WTC11 (cell line): ENCODE data around the gene OSBP2. TPM values are rescaled to one million over a fixed set of nuclear protein-coding genes. Genes with fewer than 3 reads are reported as not detected.

Source experiments
- ATAC-seq: fragments of 200-7000 bp; cut with Tn5 transposase; 2 replicates; pipeline ENCODE4 v1.10.0; 2021; ENCODE audit warnings: mild to moderate bottlenecking, moderate library complexity
- CTCF ChIA-PET: fragments of 300-600 bp; sonication (Branson Sonifier 250); formaldehyde crosslinking; loops from one replicate; lab custom pipeline; 2021; ENCODE audit warnings: antibody characterized with exemption; lab: Charles Lee
- POLR2A ChIA-PET: fragments of 350-600 bp; sonication (Branson Sonifier 250); formaldehyde crosslinking; loops from one replicate; lab custom pipeline; 2021; ENCODE audit warnings: antibody characterized with exemption; lab: Charles Lee
- DNase-seq: peaks from one replicate; pipeline ENCODE4 v3.0.0; 2021; ENCODE audit warnings: low spot score
- H3K27ac Mint-ChIP-seq: 2 replicates; pipeline ENCODE4 v1.8.0; 2021; ENCODE audit warnings: mixed read lengths
- H3K27me3 Mint-ChIP-seq: 2 replicates; pipeline ENCODE4 v1.8.0; 2021; ENCODE audit warnings: low read depth, mild to moderate bottlenecking, moderate library complexity, mixed read lengths
- H3K36me3 Mint-ChIP-seq: 2 replicates; pipeline ENCODE4 v1.8.0; 2021; ENCODE audit warnings: mixed read lengths
- H3K4me1 Mint-ChIP-seq: 2 replicates; pipeline ENCODE4 v1.8.0; 2022; ENCODE audit warnings: mixed read lengths
- H3K4me3 Mint-ChIP-seq: 2 replicates; pipeline ENCODE4 v1.8.0; 2021; ENCODE audit warnings: mild to moderate bottlenecking, moderate library complexity, mixed read lengths
- H3K9me3 Mint-ChIP-seq: 2 replicates; pipeline ENCODE4 v1.8.0; 2021; ENCODE audit warnings: mixed read lengths
- CBFB ChIP-seq: sonication (generic); formaldehyde crosslinking; IDR thresholded peaks from 2 replicates; pipeline ENCODE4 v1.8.1; 2022; ENCODE audit warnings: mild to moderate bottlenecking, low read depth, missing genetic modification reagents
- EMX1 ChIP-seq: fragments of 250-450 bp; sonication (Bioruptor Pico); IDR thresholded peaks from 2 replicates; pipeline ENCODE4 v1.8.0; 2021; ENCODE audit warnings: mild to moderate bottlenecking
- FOXP1 ChIP-seq: sonication (generic); formaldehyde crosslinking; IDR thresholded peaks from 2 replicates; pipeline ENCODE4 v1.8.0; 2022; ENCODE audit warnings: missing genetic modification reagents, mild to moderate bottlenecking, moderate library complexity, borderline replicate concordance
- GRHL2 ChIP-seq: fragments of 250-450 bp; sonication (Bioruptor Pico); IDR thresholded peaks from 2 replicates; pipeline ENCODE4 v1.8.0; 2022; ENCODE audit warnings: mild to moderate bottlenecking, moderate library complexity; ENCODE audit not compliant: insufficient replicate concordance, severe bottlenecking
- SOX15 ChIP-seq: fragments of 250-450 bp; sonication (Bioruptor Pico); IDR thresholded peaks from 2 replicates; pipeline ENCODE4 v1.9.0; 2021; ENCODE audit warnings: mild to moderate bottlenecking
- TCF7 ChIP-seq: sonication (generic); formaldehyde crosslinking; IDR thresholded peaks from 2 replicates; pipeline ENCODE4 v1.8.0; 2022; ENCODE audit warnings: mild to moderate bottlenecking, low read depth, missing genetic modification reagents, moderate library complexity
- ZNF138 ChIP-seq: sonication (generic); formaldehyde crosslinking; conservative IDR thresholded peaks from 2 replicates; pipeline ENCODE4 v1.8.1; 2022; ENCODE audit warnings: mild to moderate bottlenecking, moderate library complexity, missing genetic modification reagents
- ZNF232 ChIP-seq: sonication (generic); formaldehyde crosslinking; IDR thresholded peaks from 2 replicates; pipeline ENCODE4 v1.8.0; 2022; ENCODE audit warnings: mild to moderate bottlenecking, missing genetic modification reagents
- ZNF263 ChIP-seq: sonication (generic); formaldehyde crosslinking; IDR thresholded peaks from 2 replicates; pipeline ENCODE4 v1.8.1; 2022; ENCODE audit warnings: low read depth, mild to moderate bottlenecking, moderate library complexity, missing genetic modification reagents
- ZNF396 ChIP-seq: fragments of 250-450 bp; sonication (Bioruptor Pico); IDR thresholded peaks from 2 replicates; pipeline ENCODE4 v1.8.0; 2021; ENCODE audit warnings: mild to moderate bottlenecking, moderate library complexity, borderline replicate concordance
- total RNA-seq: library from RNA; stranded (reverse); gene quantifications from 3 replicates; pipeline ENCODE4 v1.2.3, GENCODE V29; 2021
- TF ChIP-seq, protein P1 (sequence below): sonication (generic); formaldehyde crosslinking; IDR thresholded peaks from 2 replicates; pipeline ENCODE4 v1.8.1; 2022; ENCODE audit warnings: low read depth, missing genetic modification reagents, borderline replicate concordance
- TF ChIP-seq, protein P2 (sequence below): sonication (generic); formaldehyde crosslinking; IDR thresholded peaks from 2 replicates; pipeline ENCODE4 v1.8.1; 2023; ENCODE audit warnings: mild to moderate bottlenecking, moderate library complexity, missing genetic modification reagents
- TF ChIP-seq, protein P3 (sequence below): fragments of 250-450 bp; sonication (Bioruptor Pico); conservative IDR thresholded peaks from 2 replicates; pipeline ENCODE4 v1.9.0; 2021; ENCODE audit warnings: mild to moderate bottlenecking
- TF ChIP-seq, protein P4 (sequence below): fragments of 250-450 bp; sonication (Bioruptor Pico); IDR thresholded peaks from 2 replicates; pipeline ENCODE4 v1.9.0; 2021; ENCODE audit warnings: mild to moderate bottlenecking
- TF ChIP-seq, protein P5 (sequence below): sonication (generic); formaldehyde crosslinking; IDR thresholded peaks from 2 replicates; pipeline ENCODE4 v1.8.1; 2023; ENCODE audit warnings: mild to moderate bottlenecking, missing genetic modification reagents

Gene OSBP2
- total RNA-seq, 1 experiment from 2014 or later = 4.1 TPM

DNA sequence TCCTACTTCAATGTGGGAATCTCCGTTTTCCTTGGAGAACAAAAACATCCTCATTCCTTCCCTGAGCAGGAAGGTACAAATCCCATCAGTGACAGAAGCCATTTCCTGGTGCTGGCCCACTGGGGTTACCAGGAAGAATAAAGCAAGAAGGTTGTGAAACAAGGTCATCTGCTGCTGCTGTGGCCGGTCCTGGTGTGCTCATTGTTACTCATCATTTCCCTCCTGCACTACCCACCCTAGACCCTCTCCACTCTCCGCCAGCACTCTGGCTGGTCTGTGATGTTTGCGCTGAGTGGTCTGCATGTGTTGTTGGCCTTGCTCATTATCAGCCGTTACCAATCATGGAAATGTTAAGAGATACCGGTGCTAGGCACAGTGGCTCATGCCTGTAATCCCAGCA, 37.0 kb downstream of the OSBP2 start:
- H3K27me3 Mint-ChIP-seq = no peaks in the 10 kb centered on the region; the same call in 1 of the 2 replicates
- POLR2A ChIA-PET = interaction anchor here (0.6 kb wide), 1 partner anchor 47 kb away, joined by 4 read pairs; no protein-coding TSS in a partner anchor
- H3K36me3 Mint-ChIP-seq = no peaks in the 10 kb centered on the region
- CTCF ChIA-PET = interaction anchor here (0.6 to 2.3 kb wide), 4 partner anchors 10 to 97 kb away, joined by 3 to 11 read pairs (median 4); partner anchors contain the start of genes DUSP18 and SLC35E4
- ATAC-seq (no peak), DNase-seq (no peak)
- peaks cover 2% of the 10 kb centered on the region; the same call in 1 of the 2 replicates for H3K4me1 Mint-ChIP-seq
- no peak overlapping the region for H3K4me3 Mint-ChIP-seq
- H3K9me3 Mint-ChIP-seq = peaks cover 6% of the 10 kb centered on the region
- TF ChIP-seq, protein P1, sequence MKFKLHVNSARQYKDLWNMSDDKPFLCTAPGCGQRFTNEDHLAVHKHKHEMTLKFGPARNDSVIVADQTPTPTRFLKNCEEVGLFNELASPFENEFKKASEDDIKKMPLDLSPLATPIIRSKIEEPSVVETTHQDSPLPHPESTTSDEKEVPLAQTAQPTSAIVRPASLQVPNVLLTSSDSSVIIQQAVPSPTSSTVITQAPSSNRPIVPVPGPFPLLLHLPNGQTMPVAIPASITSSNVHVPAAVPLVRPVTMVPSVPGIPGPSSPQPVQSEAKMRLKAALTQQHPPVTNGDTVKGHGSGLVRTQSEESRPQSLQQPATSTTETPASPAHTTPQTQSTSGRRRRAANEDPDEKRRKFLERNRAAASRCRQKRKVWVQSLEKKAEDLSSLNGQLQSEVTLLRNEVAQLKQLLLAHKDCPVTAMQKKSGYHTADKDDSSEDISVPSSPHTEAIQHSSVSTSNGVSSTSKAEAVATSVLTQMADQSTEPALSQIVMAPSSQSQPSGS (CRISPR knock-in tag) = no peak
- TF ChIP-seq ZNF396 (CRISPR knock-in tag) = no peak
- TF ChIP-seq EMX1 (CRISPR knock-in tag) = no peak
- TF ChIP-seq ZNF263 (CRISPR knock-in tag) = no peak
- TF ChIP-seq CBFB (CRISPR knock-in tag) = no peak
- TF ChIP-seq, protein P2, sequence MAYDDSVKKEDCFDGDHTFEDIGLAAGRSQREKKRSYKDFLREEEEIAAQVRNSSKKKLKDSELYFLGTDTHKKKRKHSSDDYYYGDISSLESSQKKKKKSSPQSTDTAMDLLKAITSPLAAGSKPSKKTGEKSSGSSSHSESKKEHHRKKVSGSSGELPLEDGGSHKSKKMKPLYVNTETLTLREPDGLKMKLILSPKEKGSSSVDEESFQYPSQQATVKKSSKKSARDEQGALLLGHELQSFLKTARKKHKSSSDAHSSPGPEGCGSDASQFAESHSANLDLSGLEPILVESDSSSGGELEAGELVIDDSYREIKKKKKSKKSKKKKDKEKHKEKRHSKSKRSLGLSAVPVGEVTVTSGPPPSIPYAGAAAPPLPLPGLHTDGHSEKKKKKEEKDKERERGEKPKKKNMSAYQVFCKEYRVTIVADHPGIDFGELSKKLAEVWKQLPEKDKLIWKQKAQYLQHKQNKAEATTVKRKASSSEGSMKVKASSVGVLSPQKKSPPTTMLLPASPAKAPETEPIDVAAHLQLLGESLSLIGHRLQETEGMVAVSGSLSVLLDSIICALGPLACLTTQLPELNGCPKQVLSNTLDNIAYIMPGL (CRISPR knock-in tag) = no peak
- TF ChIP-seq ZNF138 (CRISPR knock-in tag) = no peak
- no peak overlapping the region for H3K27ac Mint-ChIP-seq

DNA sequence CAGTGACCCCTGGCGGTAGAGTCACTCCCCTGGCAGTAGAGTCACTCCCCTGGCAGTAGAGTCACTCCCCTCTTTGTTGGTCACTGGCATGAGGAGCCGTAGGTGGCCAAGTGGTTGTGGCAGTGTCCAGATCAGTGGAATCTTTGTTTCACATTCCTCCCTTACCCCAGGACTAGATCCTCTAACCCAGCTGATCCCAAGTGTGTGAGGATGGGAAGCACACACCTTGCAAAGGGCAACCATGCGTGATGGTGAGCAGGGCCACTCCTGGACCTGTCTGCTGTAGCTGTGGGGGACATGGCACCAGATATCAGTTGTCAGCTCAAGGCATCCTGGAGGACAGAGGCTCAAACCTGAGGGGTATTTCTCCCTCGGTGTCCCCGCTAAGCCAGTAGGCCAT, 37.8 kb downstream of the OSBP2 start:
- no peak overlapping the region for H3K4me3 Mint-ChIP-seq

DNA sequence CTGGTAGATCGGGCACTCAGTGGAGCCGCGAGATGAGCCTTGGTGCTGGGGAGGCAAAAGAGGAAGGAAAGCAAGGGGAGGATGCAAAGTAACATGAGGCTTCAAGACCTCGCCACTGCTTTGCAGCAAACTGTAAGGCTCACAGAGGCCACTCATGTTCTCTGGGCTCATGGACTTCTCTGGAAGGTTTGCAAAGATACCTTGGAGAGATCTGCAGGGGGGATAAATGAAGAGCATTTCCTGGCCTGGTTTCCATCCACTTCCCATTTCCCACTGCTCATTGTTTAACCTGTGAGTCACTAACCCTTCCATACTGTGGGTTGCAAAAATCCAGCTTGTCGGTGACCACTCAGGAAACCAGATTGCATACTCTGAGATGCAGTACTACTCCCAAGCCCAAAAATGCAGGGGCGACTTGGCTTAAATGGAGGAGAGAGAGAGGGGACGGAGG, 38.5 kb downstream of the OSBP2 start:
- H3K4me3 Mint-ChIP-seq = no peak overlapping the region
- H3K4me1 Mint-ChIP-seq = peaks cover 6% of the 10 kb centered on the region
- POLR2A ChIA-PET = no interaction called here
- H3K36me3 Mint-ChIP-seq = no peaks in the 10 kb centered on the region
- ATAC-seq (no peak), DNase-seq (no peak)
- no peak overlapping the region for H3K27ac Mint-ChIP-seq
- peaks cover 8% of the 10 kb centered on the region for H3K9me3 Mint-ChIP-seq
- no peaks in the 10 kb centered on the region; the same call in 1 of the 2 replicates for H3K27me3 Mint-ChIP-seq
- CTCF ChIA-PET = interaction anchor here (1.3 to 1.5 kb wide), 3 partner anchors 9 to 126 kb away, joined by 4 to 6 read pairs (median 4); partner anchors contain the start of gene TCN2
- TF ChIP-seq, protein P2 (CRISPR knock-in tag) = no peak
- TF ChIP-seq FOXP1 (CRISPR knock-in tag) (no peak), GRHL2 (CRISPR knock-in tag) (no peak), ZNF232 (CRISPR knock-in tag) (no peak), TCF7 (no peak), SOX15 (CRISPR knock-in tag) (no peak)
- TF ChIP-seq, protein P3, sequence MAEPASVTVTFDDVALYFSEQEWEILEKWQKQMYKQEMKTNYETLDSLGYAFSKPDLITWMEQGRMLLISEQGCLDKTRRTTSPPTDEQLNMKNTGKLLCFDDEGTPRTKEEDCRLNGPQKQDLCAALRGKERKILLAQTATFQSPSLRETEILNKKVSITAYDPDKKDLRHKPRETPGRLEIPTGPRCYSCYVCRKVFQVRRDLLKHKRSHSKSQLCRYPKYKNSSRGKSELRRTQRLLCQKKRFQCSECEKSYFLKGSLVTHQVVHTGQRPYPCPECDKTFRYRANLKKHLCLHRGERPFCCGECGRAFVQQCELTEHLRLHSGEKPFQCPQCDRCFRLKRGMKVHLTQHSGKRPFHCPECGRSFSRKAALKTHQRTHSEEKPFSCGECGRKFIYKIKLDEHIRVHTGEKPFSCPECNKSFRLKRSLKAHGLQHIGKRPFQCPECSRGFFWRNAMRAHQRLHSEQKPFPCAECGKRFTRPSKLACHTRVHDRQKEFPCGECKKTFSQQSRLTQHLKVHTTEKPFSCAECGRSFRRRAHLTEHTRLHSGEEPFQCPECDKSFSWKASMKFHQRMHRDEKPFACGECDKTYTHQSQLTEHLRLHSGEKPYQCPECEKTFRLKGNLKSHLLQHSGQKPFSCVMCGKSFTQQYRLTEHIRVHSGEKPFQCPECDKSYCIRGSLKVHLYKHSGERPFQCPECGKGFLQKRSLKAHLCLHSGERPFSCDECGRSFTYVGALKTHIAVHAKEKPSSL (CRISPR knock-in tag) = no peak
- TF ChIP-seq, protein P4, sequence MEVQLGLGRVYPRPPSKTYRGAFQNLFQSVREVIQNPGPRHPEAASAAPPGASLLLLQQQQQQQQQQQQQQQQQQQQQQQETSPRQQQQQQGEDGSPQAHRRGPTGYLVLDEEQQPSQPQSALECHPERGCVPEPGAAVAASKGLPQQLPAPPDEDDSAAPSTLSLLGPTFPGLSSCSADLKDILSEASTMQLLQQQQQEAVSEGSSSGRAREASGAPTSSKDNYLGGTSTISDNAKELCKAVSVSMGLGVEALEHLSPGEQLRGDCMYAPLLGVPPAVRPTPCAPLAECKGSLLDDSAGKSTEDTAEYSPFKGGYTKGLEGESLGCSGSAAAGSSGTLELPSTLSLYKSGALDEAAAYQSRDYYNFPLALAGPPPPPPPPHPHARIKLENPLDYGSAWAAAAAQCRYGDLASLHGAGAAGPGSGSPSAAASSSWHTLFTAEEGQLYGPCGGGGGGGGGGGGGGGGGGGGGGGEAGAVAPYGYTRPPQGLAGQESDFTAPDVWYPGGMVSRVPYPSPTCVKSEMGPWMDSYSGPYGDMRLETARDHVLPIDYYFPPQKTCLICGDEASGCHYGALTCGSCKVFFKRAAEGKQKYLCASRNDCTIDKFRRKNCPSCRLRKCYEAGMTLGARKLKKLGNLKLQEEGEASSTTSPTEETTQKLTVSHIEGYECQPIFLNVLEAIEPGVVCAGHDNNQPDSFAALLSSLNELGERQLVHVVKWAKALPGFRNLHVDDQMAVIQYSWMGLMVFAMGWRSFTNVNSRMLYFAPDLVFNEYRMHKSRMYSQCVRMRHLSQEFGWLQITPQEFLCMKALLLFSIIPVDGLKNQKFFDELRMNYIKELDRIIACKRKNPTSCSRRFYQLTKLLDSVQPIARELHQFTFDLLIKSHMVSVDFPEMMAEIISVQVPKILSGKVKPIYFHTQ (CRISPR knock-in tag) = no peak

More for the DNA sequence above, 37.8 kb downstream of the OSBP2 start:
- ATAC-seq = peak; percentile 41; the same call in 1 of the 2 replicates
- peaks cover 2% of the 10 kb centered on the region; the same call in 1 of the 2 replicates for H3K4me1 Mint-ChIP-seq
- 0 out of 2 replicates have a peak, but pooled peaks have one; percentile 41 for TF ChIP-seq ZNF138 (CRISPR knock-in tag)
- TF ChIP-seq, protein P5, sequence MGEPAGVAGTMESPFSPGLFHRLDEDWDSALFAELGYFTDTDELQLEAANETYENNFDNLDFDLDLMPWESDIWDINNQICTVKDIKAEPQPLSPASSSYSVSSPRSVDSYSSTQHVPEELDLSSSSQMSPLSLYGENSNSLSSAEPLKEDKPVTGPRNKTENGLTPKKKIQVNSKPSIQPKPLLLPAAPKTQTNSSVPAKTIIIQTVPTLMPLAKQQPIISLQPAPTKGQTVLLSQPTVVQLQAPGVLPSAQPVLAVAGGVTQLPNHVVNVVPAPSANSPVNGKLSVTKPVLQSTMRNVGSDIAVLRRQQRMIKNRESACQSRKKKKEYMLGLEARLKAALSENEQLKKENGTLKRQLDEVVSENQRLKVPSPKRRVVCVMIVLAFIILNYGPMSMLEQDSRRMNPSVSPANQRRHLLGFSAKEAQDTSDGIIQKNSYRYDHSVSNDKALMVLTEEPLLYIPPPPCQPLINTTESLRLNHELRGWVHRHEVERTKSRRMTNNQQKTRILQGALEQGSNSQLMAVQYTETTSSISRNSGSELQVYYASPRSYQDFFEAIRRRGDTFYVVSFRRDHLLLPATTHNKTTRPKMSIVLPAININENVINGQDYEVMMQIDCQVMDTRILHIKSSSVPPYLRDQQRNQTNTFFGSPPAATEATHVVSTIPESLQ (CRISPR knock-in tag) = no peak
- CTCF ChIA-PET = interaction anchor here (1.3 to 1.5 kb wide), 3 partner anchors 10 to 125 kb away, joined by 4 to 6 read pairs (median 4); partner anchors contain the start of gene TCN2
- no peak overlapping the region for H3K27ac Mint-ChIP-seq
- H3K27me3 Mint-ChIP-seq = no peaks in the 10 kb centered on the region; the same call in 1 of the 2 replicates
- POLR2A ChIA-PET = no interaction called here
- peaks cover 8% of the 10 kb centered on the region for H3K9me3 Mint-ChIP-seq
- no peak for DNase-seq
- no peaks in the 10 kb centered on the region for H3K36me3 Mint-ChIP-seq
